ENCODE data around the gene FGF22.
A peak's percentile ranks its signal among the peaks of the same experiment; 100 is the strongest.

FGF22 gene

DNA sequence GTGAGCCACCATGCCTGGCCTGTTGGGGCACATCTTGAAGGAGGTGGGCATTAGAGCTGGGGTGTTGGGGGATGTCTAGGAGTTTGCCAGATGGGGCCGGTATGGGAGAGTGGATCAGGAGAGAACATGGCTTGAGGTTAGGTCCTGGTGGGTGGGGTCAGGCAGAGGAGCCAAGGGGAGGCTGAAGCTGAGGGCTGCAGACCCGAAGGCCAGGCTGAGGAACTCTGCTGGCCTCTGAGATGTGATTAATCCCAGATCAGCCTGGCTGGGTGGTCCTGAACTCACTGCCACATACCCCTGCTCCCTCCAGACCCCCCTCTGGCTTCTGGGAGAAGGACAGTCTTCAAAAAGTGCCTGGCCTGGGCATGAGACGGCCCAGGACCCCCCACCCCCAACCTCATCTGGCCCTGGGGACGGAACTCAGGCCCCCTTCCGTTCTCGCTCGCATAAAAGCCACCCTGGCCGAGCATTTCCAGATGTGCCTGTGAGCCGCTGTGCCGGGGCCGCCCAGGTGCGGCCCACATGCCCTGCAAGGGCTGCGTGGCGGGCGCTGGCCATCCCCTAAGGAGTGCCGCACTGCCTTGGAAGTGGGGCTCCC, 39.2 kb downstream of the FGF22 start:
- H3K4me1 ChIP-seq, result peaks cover 4% of the 10 kb centered on the region
- H3K79me2 ChIP-seq, result no peaks in the 10 kb centered on the region
- no peak overlapping the region for H3K4me3 ChIP-seq (ENCODE audit: low read depth, low read length)

GRCh38 chr19:679418-680286, 40.0 kb downstream of the FGF22 start:
- Histone ChIP-seq H3K4me1 (peaks cover 4% of the 10 kb centered on the region), H3K4me3 (ENCODE audit: low read depth, low read length) (peak overlapping the region; percentile 71), H3K27me3 (ENCODE audit: control insufficient read depth, insufficient read depth, low read length) (no peaks in the 10 kb centered on the region), H2AFZ (peak overlapping the region; percentile 82), H3K4me2 (ENCODE audit: low read length) (peak overlapping the region; percentile 92), H3K9ac (no peak overlapping the region), H3K79me2 (no peaks in the 10 kb centered on the region), H3K9me3 (ENCODE audit: control insufficient read depth, low read length) (no peaks in the 10 kb centered on the region), H3K27ac (no peak overlapping the region), H3K36me3 (ENCODE audit: control insufficient read depth, insufficient read depth, low read length) (no peaks in the 10 kb centered on the region)
- TF ChIP-seq CTCF (IDR thresholded peaks at IDR 0.05), result no peak

More for the DNA sequence above, 39.2 kb downstream of the FGF22 start:
- Histone ChIP-seq H3K27ac (no peak overlapping the region), H3K4me2 (ENCODE audit: low read length) (no peak overlapping the region), H2AFZ (no peak overlapping the region), H3K36me3 (ENCODE audit: control insufficient read depth, insufficient read depth, low read length) (no peaks in the 10 kb centered on the region), H3K27me3 (ENCODE audit: control insufficient read depth, insufficient read depth, low read length) (no peaks in the 10 kb centered on the region), H3K9me3 (ENCODE audit: control insufficient read depth, low read length) (no peaks in the 10 kb centered on the region), H3K9ac (no peak overlapping the region)
- TF ChIP-seq CTCF (IDR thresholded peaks at IDR 0.05), result no peak

DNA sequence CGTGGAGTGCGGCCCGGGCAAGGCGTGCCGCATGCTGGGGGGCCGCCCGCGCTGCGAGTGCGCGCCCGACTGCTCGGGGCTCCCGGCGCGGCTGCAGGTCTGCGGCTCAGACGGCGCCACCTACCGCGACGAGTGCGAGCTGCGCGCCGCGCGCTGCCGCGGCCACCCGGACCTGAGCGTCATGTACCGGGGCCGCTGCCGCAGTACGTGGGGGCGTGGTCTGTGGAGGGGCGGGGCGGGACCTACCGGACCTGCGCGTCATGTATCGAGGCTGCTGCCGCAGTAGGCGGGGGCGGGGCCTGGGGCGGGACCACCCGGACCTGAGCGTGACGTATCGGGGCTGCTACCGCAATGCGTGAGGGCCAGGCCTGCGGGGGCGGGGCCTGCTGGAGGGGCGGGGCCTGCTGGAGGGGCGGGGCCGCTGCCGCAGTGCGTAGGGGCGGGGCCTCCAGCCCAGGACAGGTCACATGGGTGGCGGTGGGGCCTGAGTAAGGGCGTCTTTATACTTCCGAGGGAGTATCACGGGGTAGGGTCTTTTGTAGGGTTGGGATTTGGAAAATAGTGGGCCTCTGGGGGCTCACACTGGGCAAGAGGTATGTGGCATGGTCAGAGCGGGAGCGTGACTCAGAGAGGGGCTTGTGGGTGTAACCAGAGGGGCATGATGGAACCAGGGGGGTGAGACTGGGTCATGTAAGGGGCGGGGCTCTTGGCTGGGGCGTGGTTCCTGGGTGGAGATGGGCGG, 40.8 kb downstream of the FGF22 start:
- no peaks in the 10 kb centered on the region for H3K9me3 ChIP-seq (ENCODE audit: control insufficient read depth, low read length)
- peaks cover 4% of the 10 kb centered on the region for H3K4me1 ChIP-seq

More for the DNA sequence above, 40.8 kb downstream of the FGF22 start:
- Histone ChIP-seq H3K36me3 (ENCODE audit: control insufficient read depth, insufficient read depth, low read length) (no peaks in the 10 kb centered on the region), H3K27me3 (ENCODE audit: control insufficient read depth, insufficient read depth, low read length) (no peaks in the 10 kb centered on the region), H3K9ac (no peak overlapping the region), H2AFZ (peak overlapping the region; percentile 87), H3K4me2 (ENCODE audit: low read length) (peak overlapping the region; percentile 96), H3K4me3 (ENCODE audit: low read depth, low read length) (peak overlapping the region; percentile 71), H3K27ac (peak overlapping the region; percentile 64), H3K79me2 (no peaks in the 10 kb centered on the region)
- peak; percentile 37 for TF ChIP-seq CTCF (IDR thresholded peaks at IDR 0.05)

Data from parathyroid adenoma (tissue), 2 donors.